Esophagus muscularis mucosa (tissue), 4 donors: ENCODE results near the gene TBC1D9. TPM values are rescaled to one million over a fixed set of nuclear protein-coding genes. Genes with fewer than 3 reads are reported as not detected.

Source experiments
- DNase-seq: peaks from one replicate; pipeline ENCODE4 v3.0.0-alpha.2; 2017; ENCODE audit errors: extremely low spot score
- H3K27ac ChIP-seq, 4 donors: fragments of 200-600 bp; sonication (generic); replicated peaks in 1 of 4; 1 replicate in 3 of 4; 2 replicates in 1 of 4; pipeline ENCODE4 v1.5.1; 2016 to 2019; ENCODE audit warnings: mild to moderate bottlenecking in 1 of 4
- H3K27me3 ChIP-seq, 4 donors: fragments of 200-600 bp; sonication (generic); one replicate each; pipeline versions ENCODE4 v1.5.1 to v1.6.0; 2016 to 2019
- H3K36me3 ChIP-seq, 4 donors: fragments of 200-600 bp; sonication (generic); one replicate each; pipeline ENCODE4 v1.5.1; 2016 to 2019
- H3K4me1 ChIP-seq, 4 donors: fragments of 200-600 bp; sonication (generic); one replicate each; pipeline ENCODE4 v1.5.1; 2016 to 2019
- H3K4me3 ChIP-seq, 4 donors: fragments of 200-600 bp; sonication (generic); 1 replicate in 2 of 4; 2 replicates in 2 of 4; pipeline ENCODE4 v1.5.1; 2016 to 2019; ENCODE audit warnings: mild to moderate bottlenecking in 4 of 4, moderate library complexity in 1 of 4
- H3K9me3 ChIP-seq, 4 donors: fragments of 200-600 bp; sonication (generic); 1 replicate in 3 of 4; 2 replicates in 1 of 4; pipeline ENCODE4 v1.5.1; 2016 to 2019
- EP300 ChIP-seq: sonication (generic); formaldehyde crosslinking; IDR thresholded peaks from one replicate; pipeline ENCODE4 v1.6.1; 2017; ENCODE audit warnings: antibody characterized with exemption
- POLR2A ChIP-seq: fragments of 450-650 bp; IDR thresholded peaks from one replicate; pipeline ENCODE4 v1.6.1; 2017; ENCODE audit warnings: antibody characterized with exemption, moderate library complexity, mild to moderate bottlenecking, low read depth
- POLR2AphosphoS5 ChIP-seq, 2 donors: sonication (generic); formaldehyde crosslinking; IDR thresholded peaks; one replicate each; pipeline ENCODE4 v1.6.1; 2017; ENCODE audit warnings: antibody characterized with exemption in 2 of 2
- WGBS: methylation state at CpG from one replicate; pipeline ENCODE4 v1.1.5; 2018; 5-methylcytosine and 5-hydroxymethylcytosine counted together
- intact Hi-C: fragments of 100-400 bp; cut with DNase I; formaldehyde crosslinking; loops from one replicate; pipeline ENCODE4 v1.15.1; 2023
- total RNA-seq, 4 donors: library from RNA; depleted of rRNA; stranded (reverse); fragments of >200 nt; gene quantifications; one replicate each; pipeline versions ENCODE4 v1.1.0 to v1.2.1, GENCODE V29; 2016
- TF ChIP-seq, protein P1 (sequence below), 3 experiments: fragments of 200-600 bp in 2 of 3; fragments of 450-650 bp in 1 of 3; sonication (generic) in 2 of 3; IDR thresholded peaks; one replicate each; pipeline ENCODE4 v1.5.1; 2017 to 2019; ENCODE audit warnings: antibody characterized with exemption in 3 of 3, mild to moderate bottlenecking in 2 of 3, moderate library complexity in 1 of 3

The TBC1D9 gene
- total RNA-seq, 4 donors from 2014 or later = 15.4 to 23.8 (median 21.3) TPM

DNA sequence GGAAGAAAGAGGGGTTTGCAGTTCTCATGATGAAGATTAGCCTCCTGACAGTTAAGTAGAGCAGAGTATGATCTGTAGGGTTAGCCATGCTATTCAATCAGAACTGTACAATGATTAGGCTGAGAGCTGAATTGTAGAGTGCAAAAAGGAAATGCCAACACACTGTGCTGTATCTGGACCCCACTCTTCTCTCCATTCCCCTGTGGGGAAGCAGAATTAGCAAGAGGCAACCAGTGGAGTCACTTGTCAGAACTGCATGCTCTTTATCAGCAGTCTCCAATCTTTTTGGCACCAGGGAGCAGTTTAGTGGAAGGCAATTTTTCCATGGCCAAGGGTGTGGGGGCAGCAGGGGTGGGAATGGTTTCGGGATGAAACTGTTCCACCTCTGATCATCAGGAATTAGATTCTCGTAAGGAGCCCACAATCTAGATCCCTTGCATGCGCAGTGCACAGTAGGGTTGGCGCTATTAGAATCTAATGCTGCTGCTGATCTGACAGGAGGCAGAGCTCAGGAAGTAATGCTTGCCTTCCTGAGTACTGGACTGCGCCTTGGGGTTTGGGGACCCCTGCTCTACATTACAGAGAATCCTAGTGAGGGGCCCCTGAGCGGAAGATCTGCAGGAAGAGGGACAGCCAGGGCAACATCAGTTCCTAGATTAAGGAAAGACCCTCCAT, 19.4 kb downstream of the TBC1D9 start:
- Histone ChIP-seq H3K4me1 (peaks cover 6 to 30% (median 15%) of the 10 kb centered on the region in 4 donors), H3K27me3 (no peaks in the 10 kb centered on the region), H3K36me3 (no peaks in the 10 kb centered on the region), H3K9me3 (no peaks in the 10 kb centered on the region), H3K27ac (no peak overlapping the region), H3K4me3 (no peak overlapping the region)
- DNase-seq = no peak
- no peak for TF ChIP-seq POLR2AphosphoS5 (IDR thresholded peaks at IDR 0.05)
- TF ChIP-seq, protein P1, sequence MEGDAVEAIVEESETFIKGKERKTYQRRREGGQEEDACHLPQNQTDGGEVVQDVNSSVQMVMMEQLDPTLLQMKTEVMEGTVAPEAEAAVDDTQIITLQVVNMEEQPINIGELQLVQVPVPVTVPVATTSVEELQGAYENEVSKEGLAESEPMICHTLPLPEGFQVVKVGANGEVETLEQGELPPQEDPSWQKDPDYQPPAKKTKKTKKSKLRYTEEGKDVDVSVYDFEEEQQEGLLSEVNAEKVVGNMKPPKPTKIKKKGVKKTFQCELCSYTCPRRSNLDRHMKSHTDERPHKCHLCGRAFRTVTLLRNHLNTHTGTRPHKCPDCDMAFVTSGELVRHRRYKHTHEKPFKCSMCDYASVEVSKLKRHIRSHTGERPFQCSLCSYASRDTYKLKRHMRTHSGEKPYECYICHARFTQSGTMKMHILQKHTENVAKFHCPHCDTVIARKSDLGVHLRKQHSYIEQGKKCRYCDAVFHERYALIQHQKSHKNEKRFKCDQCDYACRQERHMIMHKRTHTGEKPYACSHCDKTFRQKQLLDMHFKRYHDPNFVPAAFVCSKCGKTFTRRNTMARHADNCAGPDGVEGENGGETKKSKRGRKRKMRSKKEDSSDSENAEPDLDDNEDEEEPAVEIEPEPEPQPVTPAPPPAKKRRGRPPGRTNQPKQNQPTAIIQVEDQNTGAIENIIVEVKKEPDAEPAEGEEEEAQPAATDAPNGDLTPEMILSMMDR (IDR thresholded peaks at IDR 0.05) = no peak
- TF ChIP-seq POLR2A = no peak
- no peak for TF ChIP-seq EP300
- WGBS = 87% methylated on average over 6 of the region's 6 CpGs
- intact Hi-C loops = no loop called here

DNA sequence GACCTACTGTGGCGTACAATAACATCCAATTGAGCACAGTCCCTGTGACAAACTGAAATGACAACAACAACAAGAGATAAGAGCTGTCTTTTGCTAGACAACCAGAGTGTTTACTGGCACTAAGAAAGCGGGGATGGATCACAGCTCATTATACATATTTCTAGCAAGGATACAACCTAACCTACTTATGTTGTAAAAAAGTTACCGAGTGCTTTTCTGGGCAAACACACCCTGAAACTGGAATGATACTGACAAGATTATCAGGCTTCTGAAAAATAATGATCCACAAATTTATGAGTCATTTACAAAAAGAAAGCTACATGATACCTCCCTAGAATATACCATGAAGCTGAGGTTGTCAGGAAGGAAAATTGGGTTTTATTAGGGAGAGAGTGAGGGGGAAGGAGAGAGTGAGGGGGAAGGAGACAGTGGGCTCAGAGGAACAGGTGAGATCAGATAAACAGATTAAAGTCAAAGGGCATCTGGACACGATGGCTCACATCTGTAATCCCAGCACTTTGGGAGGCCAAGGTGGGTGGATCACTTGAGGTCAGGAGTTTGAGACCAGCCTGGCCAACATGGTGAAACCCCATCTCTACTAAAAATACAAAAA, 20.3 kb downstream of the TBC1D9 start:
- Histone ChIP-seq H3K27ac (no peak overlapping the region), H3K4me3 (no peak overlapping the region), H3K4me1 (peaks cover 4 to 27% (median 12%) of the 10 kb centered on the region in 4 donors), H3K27me3 (no peaks in the 10 kb centered on the region), H3K9me3 (no peaks in the 10 kb centered on the region), H3K36me3 (no peaks in the 10 kb centered on the region)
- intact Hi-C loops = no loop called here
- no peak for TF ChIP-seq POLR2A
- TF ChIP-seq POLR2AphosphoS5 (IDR thresholded peaks at IDR 0.05) = no peak
- no peak for TF ChIP-seq EP300
- TF ChIP-seq, protein P1 (IDR thresholded peaks at IDR 0.05) = no peak
- 88% methylated on average over 4 of the region's 4 CpGs for WGBS
- no peak for DNase-seq

DNA sequence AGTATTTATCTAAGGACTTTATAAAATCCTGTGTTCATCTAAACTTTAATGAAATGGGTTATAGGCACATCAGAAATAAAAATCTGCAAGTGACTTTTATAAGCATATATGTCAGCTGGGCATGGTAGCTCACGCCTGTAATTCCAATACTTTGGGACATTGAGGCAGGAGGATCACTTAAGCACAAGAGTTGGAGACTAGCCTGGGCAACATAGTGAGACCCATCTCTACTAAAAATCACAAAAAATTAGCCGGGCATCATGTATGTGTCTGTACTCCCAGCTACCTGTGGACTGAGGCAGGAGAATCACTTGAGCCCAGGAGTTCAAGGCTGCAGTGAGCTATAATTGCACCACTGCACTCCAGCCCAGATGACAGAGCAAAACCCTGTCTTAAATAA, 20.9 kb downstream of the TBC1D9 start:
- WGBS = 100% methylated on average over 2 of the region's 2 CpGs
- no peaks in the 10 kb centered on the region for H3K27me3 ChIP-seq
- H3K27ac ChIP-seq = no peak overlapping the region
- H3K4me1 ChIP-seq = peaks cover 4 to 27% (median 12%) of the 10 kb centered on the region in 4 donors
- H3K4me3 ChIP-seq = no peak overlapping the region
- intact Hi-C loops = no loop called here
- no peak for DNase-seq
- TF ChIP-seq POLR2AphosphoS5 (IDR thresholded peaks at IDR 0.05) = no peak
- no peak for TF ChIP-seq EP300
- TF ChIP-seq POLR2A = no peak
- TF ChIP-seq, protein P1 (IDR thresholded peaks at IDR 0.05) = no peak
- no peaks in the 10 kb centered on the region for H3K36me3 ChIP-seq
- H3K9me3 ChIP-seq = no peaks in the 10 kb centered on the region

- no peaks in the 10 kb centered on the region for H3K27me3 ChIP-seq
- no peak for DNase-seq
- H3K36me3 ChIP-seq = no peaks in the 10 kb centered on the region
- H3K27ac ChIP-seq = no peak overlapping the region
- no peaks in the 10 kb centered on the region for H3K9me3 ChIP-seq
- peaks cover 13 to 39% (median 23%) of the 10 kb centered on the region in 4 donors for H3K4me1 ChIP-seq
- intact Hi-C loops = no loop called here
- 76% methylated on average over 2 of the region's 2 CpGs for WGBS
- TF ChIP-seq, protein P1 (IDR thresholded peaks at IDR 0.05) = no peak
- H3K4me3 ChIP-seq = no peak overlapping the region
Measured at GRCh38 chr4:140732780-140733179, 23.4 kb downstream of the TBC1D9 start.
